ENCODE data around the gene GART. TPM values are rescaled to one million over a fixed set of nuclear protein-coding genes. Genes with fewer than 3 reads are reported as not detected.
"Not testable (repeated sequence)": the region's sequence is repeated elsewhere in the genome, so short reads cannot be mapped to it uniquely, and the experiment has no call there.

The GART gene
- total and polyA plus RNA-seq, 8 donors, result 4.1 to 126 (median 47.8) TPM

DNA sequence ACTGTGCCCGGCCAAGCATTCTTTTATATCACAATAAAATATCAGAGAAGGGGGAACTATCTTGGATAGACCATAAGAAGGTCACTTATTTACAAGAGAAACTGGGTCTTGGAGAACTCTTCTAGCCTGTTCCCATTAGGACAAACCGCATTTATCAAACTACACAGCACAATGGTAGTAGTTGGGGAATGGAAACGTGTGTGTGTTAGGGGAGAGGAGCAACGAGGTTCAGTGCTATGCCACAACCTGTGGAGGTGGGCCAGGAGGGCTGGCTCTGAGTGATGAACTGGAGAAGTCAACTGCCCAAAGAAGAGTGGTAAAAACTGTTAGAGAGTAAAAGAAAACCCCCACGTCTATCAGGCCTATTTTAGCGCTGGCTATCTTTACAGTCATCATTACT, 45.0 kb upstream of the GART start:
- peaks cover 0 to 22% (median 13%) of the 10 kb centered on the region in 4 donors for H3K4me1 ChIP-seq
- peaks cover 0 to 12% (median 0%) of the 10 kb centered on the region in 4 donors for H3K36me3 ChIP-seq
- TF ChIP-seq EP300 (IDR thresholded peaks at IDR 0.05) (no peak), POLR2AphosphoS5 (IDR thresholded peaks at IDR 0.05) (no peak), POLR2A (IDR thresholded peaks at IDR 0.05) (no peak)
- TF ChIP-seq, protein P1, sequence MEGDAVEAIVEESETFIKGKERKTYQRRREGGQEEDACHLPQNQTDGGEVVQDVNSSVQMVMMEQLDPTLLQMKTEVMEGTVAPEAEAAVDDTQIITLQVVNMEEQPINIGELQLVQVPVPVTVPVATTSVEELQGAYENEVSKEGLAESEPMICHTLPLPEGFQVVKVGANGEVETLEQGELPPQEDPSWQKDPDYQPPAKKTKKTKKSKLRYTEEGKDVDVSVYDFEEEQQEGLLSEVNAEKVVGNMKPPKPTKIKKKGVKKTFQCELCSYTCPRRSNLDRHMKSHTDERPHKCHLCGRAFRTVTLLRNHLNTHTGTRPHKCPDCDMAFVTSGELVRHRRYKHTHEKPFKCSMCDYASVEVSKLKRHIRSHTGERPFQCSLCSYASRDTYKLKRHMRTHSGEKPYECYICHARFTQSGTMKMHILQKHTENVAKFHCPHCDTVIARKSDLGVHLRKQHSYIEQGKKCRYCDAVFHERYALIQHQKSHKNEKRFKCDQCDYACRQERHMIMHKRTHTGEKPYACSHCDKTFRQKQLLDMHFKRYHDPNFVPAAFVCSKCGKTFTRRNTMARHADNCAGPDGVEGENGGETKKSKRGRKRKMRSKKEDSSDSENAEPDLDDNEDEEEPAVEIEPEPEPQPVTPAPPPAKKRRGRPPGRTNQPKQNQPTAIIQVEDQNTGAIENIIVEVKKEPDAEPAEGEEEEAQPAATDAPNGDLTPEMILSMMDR (IDR thresholded peaks at IDR 0.05), result no peak
- no peaks in the 10 kb centered on the region for H3K9me3 ChIP-seq
- intact Hi-C loops (cut with DNase I; ENCODE audit: low total_unique reads), result no loop called here
- H3K4me3 ChIP-seq, result no peak overlapping the region
- H3K27me3 ChIP-seq, result no peaks in the 10 kb centered on the region
- H3K27ac ChIP-seq, result no peak overlapping the region
- WGBS, 5 donors, result 77 to 81% (median 81%) methylated on average over 6 of the region's 6 CpGs
- DNase-seq, result no peak

DNA sequence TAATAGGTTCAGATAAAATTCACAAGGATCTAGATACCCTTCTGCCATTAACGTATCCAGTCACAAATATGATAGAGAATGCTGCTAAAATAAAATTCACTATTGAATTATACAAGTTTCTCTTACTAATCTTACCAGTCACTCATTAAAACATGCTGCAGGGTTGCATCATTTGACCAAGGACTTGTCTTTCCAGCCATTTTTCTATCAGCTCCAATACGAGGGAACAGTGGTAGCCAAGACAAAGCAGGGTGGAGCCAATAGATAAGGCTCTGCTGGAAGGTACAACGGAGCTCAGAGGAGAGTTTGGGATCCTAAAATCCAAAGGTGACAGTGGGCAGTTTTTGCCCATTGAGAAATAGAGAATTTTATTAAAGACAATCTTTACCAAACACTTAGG, 42.5 kb upstream of the GART start:
- Histone ChIP-seq H3K36me3 (peaks cover 0 to 20% (median 4%) of the 10 kb centered on the region in 4 donors), H3K27me3 (no peaks in the 10 kb centered on the region), H3K9me3 (no peaks in the 10 kb centered on the region), H3K27ac (no peak overlapping the region), H3K4me1 (peaks cover 0 to 22% (median 13%) of the 10 kb centered on the region in 4 donors), H3K4me3 (no peak overlapping the region)
- DNase-seq, result no peak
- intact Hi-C loops (cut with DNase I; ENCODE audit: low total_unique reads), result no loop called here
- TF ChIP-seq POLR2A (IDR thresholded peaks at IDR 0.05) (no peak), EP300 (IDR thresholded peaks at IDR 0.05) (no peak), POLR2AphosphoS5 (IDR thresholded peaks at IDR 0.05) (no peak)
- TF ChIP-seq, protein P1 (IDR thresholded peaks at IDR 0.05), result no peak
- 27 to 54% (median 45%) methylated on average over 3 of the region's 3 CpGs for WGBS, 5 donors

DNA sequence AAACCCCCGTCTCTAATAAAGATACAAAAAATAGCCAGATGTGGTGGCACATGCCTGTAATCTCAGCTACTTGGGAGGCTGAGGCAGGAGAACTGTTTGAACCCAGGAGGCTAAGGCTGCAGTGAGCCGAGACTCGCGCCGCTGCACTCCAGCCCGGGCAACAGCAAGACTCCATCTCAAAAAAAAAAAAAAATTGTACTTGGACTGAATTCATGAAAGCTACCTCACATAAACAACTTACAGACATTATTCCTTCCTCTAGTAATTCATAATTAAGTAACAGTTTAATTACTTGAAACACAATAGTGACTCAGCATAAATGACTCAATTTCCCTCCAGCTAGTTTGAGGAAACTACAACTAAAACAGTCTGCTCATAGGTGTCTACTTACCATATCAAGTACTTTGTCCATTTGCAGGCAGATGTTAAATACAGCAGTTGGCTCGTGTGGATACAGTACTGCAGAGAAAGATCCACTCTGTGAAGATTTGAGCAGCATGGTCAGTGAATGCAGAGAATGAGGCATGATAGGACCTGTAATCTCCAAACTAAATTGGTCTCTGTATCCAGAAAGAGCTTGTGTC, 37.1 kb upstream of the GART start:
- H3K36me3 ChIP-seq, result peaks cover 15 to 65% (median 43%) of the 10 kb centered on the region in 4 donors
- no peak overlapping the region for H3K27ac ChIP-seq
- no peak for TF ChIP-seq POLR2A (IDR thresholded peaks at IDR 0.05)
- TF ChIP-seq EP300 (IDR thresholded peaks at IDR 0.05), result no peak
- TF ChIP-seq, protein P1 (IDR thresholded peaks at IDR 0.05), result no peak
- no peak for TF ChIP-seq POLR2AphosphoS5 (IDR thresholded peaks at IDR 0.05)
- intact Hi-C loops (cut with DNase I; ENCODE audit: low total_unique reads), result no loop called here
- DNase-seq, result no peak
- 84 to 95% (median 88%) methylated on average over 7 of the region's 7 CpGs for WGBS, 5 donors
- peaks cover 0 to 17% (median 8%) of the 10 kb centered on the region in 4 donors for H3K4me1 ChIP-seq
- no peaks in the 10 kb centered on the region for H3K9me3 ChIP-seq
- no peaks in the 10 kb centered on the region for H3K27me3 ChIP-seq
- H3K4me3 ChIP-seq, result no peak overlapping the region

DNA sequence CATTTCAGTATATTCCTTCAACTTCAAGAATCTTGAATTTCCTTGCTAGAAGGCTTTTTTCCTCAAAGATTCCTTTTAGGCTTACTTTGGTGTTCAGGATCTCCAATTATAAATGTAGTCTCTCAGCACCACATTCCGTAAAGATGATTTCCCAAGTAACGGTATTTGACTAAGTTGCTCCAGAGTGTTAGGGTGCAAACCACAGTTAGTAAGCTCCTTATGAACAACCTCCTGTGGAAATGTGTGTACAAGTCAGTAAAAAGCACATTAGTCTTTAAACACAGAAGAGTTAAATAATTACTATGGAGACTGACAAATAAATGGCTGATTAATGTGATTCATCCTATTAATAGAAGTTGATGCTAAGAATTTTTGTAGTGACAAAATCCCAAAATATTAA, 36.3 kb upstream of the GART start:
- Histone ChIP-seq H3K4me3 (no peak overlapping the region), H3K27me3 (no peaks in the 10 kb centered on the region), H3K36me3 (peaks cover 21 to 69% (median 51%) of the 10 kb centered on the region in 4 donors), H3K4me1 (peaks cover 0 to 21% (median 9%) of the 10 kb centered on the region in 4 donors), H3K27ac (no peak overlapping the region), H3K9me3 (no peaks in the 10 kb centered on the region)
- TF ChIP-seq EP300 (IDR thresholded peaks at IDR 0.05), result no peak
- TF ChIP-seq POLR2A (IDR thresholded peaks at IDR 0.05), result no peak
- no peak for TF ChIP-seq POLR2AphosphoS5 (IDR thresholded peaks at IDR 0.05)
- TF ChIP-seq, protein P1 (IDR thresholded peaks at IDR 0.05), result no peak
- intact Hi-C loops (cut with DNase I; ENCODE audit: low total_unique reads), result no loop called here
- 84 to 89% (median 87%) methylated on average over 2 of the region's 2 CpGs for WGBS, 5 donors
- no peak for DNase-seq

DNA sequence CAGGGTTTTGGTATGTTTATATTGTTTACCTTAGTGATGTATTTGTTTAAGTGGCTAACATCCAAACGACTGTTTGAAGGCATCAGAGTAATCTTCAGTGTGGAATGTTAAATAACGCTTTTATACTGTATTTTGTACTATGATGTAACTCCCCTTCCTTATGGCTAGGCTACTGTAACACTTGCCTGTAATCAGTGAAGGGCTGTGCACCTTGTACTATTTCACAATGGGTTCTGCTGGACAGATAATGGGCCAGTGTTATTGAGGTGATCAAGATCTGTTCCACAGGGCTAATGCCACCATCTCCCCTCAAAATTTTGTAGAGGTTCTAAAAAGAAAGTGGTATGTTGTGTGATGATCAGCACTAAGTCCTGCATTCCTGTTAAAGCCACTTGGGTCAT, 34.8 kb upstream of the GART start:
- DNase-seq; intact Hi-C loops (cut with DNase I; ENCODE audit: low total_unique reads); H3K27ac ChIP-seq; H3K9me3 ChIP-seq; H3K27me3 ChIP-seq; H3K4me3 ChIP-seq: not testable (repeated sequence)
- 16 to 35% (median 20%) methylated on average over 2 of the region's 2 CpGs for WGBS, 5 donors
- H3K36me3 ChIP-seq, result peaks cover 27 to 76% (median 65%) of the 10 kb centered on the region in 4 donors
- H3K4me1 ChIP-seq, result peaks cover 0 to 34% (median 17%) of the 10 kb centered on the region in 4 donors
